Skin epidermis (tissue), 12 donors: Measurements from ENCODE around the gene GHR.

Experiments used
- H3K27ac ChIP-seq, 21 experiments: fragments of 200-600 bp; sonication (generic) in 11 of 21; one replicate each; pipeline ENCODE4 v1.5.0; 2020; ENCODE audit warnings: mild to moderate bottlenecking in 3 of 21, inconsistent platforms in 2 of 21, moderate library complexity in 2 of 21
- H3K4me3 ChIP-seq, 7 experiments: fragments of 200-600 bp; sonication (generic) in 2 of 7; one replicate each; pipeline ENCODE4 v1.5.0; 2020; ENCODE audit warnings: inconsistent platforms in 2 of 7, mild to moderate bottlenecking in 2 of 7, moderate library complexity in 1 of 7

Gene GHR

GRCh38 chr5:42513246-42513645, 90.0 kb downstream of the GHR start:
- no peak overlapping the region for H3K27ac ChIP-seq
- no peak overlapping the region for H3K4me3 ChIP-seq

GRCh38 chr5:42514754-42515153, 91.5 kb downstream of the GHR start:
- H3K4me3 ChIP-seq: no peak overlapping the region
- H3K27ac ChIP-seq: no peak overlapping the region

- Histone ChIP-seq H3K4me3 (no peak overlapping the region), H3K27ac (no peak overlapping the region)
Observed at GRCh38 chr5:42515504-42515903, 92.3 kb downstream of the GHR start.

GRCh38 chr5:42516282-42517042, 93.2 kb downstream of the GHR start:
- Histone ChIP-seq H3K27ac (no peak overlapping the region), H3K4me3 (no peak overlapping the region)

- no peak overlapping the region for H3K27ac ChIP-seq
- H3K4me3 ChIP-seq: no peak overlapping the region
Observed at GRCh38 chr5:42517164-42517563, 93.9 kb downstream of the GHR start.

- no peak overlapping the region for H3K4me3 ChIP-seq
- H3K27ac ChIP-seq: peak overlapping the region in 1 of 21 experiments; percentile 14
Observed at GRCh38 chr5:42518595-42519221, 95.5 kb downstream of the GHR start.

- no peak overlapping the region for H3K27ac ChIP-seq
- no peak overlapping the region for H3K4me3 ChIP-seq
Observed at GRCh38 chr5:42520203-42520602, 97.0 kb downstream of the GHR start.

GRCh38 chr5:42520957-42521356, 97.7 kb downstream of the GHR start:
- no peak overlapping the region for H3K4me3 ChIP-seq
- no peak overlapping the region for H3K27ac ChIP-seq

GRCh38 chr5:42521406-42521805, 98.2 kb downstream of the GHR start:
- H3K4me3 ChIP-seq: no peak overlapping the region
- no peak overlapping the region for H3K27ac ChIP-seq

GRCh38 chr5:42522783-42523182, 99.5 kb downstream of the GHR start:
- Histone ChIP-seq H3K4me3 (no peak overlapping the region), H3K27ac (no peak overlapping the region)

- no peak overlapping the region for H3K27ac ChIP-seq
- no peak overlapping the region for H3K4me3 ChIP-seq
Observed at GRCh38 chr5:42526179-42526578, 102.9 kb downstream of the GHR start.

- H3K27ac ChIP-seq: peak overlapping the region in 1 of 21 experiments; percentile 1
- no peak overlapping the region for H3K4me3 ChIP-seq
Observed at GRCh38 chr5:42531611-42532010, 108.4 kb downstream of the GHR start.

GRCh38 chr5:42542106-42542505, 118.9 kb downstream of the GHR start:
- H3K4me3 ChIP-seq: no peak overlapping the region
- H3K27ac ChIP-seq: no peak overlapping the region

GRCh38 chr5:42543774-42544173, 120.5 kb downstream of the GHR start:
- no peak overlapping the region for H3K27ac ChIP-seq

GRCh38 chr5:42545038-42545437, 121.8 kb downstream of the GHR start:
- Histone ChIP-seq H3K27ac (no peak overlapping the region), H3K4me3 (no peak overlapping the region)

More at GRCh38 chr5:42543774-42544173, 120.5 kb downstream of the GHR start:
- H3K4me3 ChIP-seq: no peak overlapping the region

- Histone ChIP-seq H3K27ac (no peak overlapping the region), H3K4me3 (no peak overlapping the region)
Observed at GRCh38 chr5:42547141-42547540, 123.9 kb downstream of the GHR start.

GRCh38 chr5:42547894-42548293, 124.7 kb downstream of the GHR start:
- Histone ChIP-seq H3K4me3 (no peak overlapping the region), H3K27ac (peak overlapping the region in 1 of 21 experiments; percentile 8)

GRCh38 chr5:42552597-42552996, 129.4 kb downstream of the GHR start:
- no peak overlapping the region for H3K27ac ChIP-seq
- no peak overlapping the region for H3K4me3 ChIP-seq

GRCh38 chr5:42553461-42553860, 130.2 kb downstream of the GHR start:
- Histone ChIP-seq H3K4me3 (no peak overlapping the region), H3K27ac (no peak overlapping the region)

- H3K4me3 ChIP-seq: no peak overlapping the region
- H3K27ac ChIP-seq: no peak overlapping the region
Observed at GRCh38 chr5:42555010-42555409, 131.8 kb downstream of the GHR start.

- H3K4me3 ChIP-seq: no peak overlapping the region
- no peak overlapping the region for H3K27ac ChIP-seq
Observed at GRCh38 chr5:42555797-42556196, 132.6 kb downstream of the GHR start.

GRCh38 chr5:42557689-42558088, 134.4 kb downstream of the GHR start:
- Histone ChIP-seq H3K4me3 (no peak overlapping the region), H3K27ac (no peak overlapping the region)
